GM23338 (cell line): ENCODE measurements around the gene SPIRE1. TPM values are rescaled to one million over a fixed set of nuclear protein-coding genes. Genes with fewer than 3 reads are reported as not detected.

Source experiments
- ATAC-seq: fragments of 200-7000 bp; cut with Tn5 transposase; 3 replicates; pipeline ENCODE4 v1.9.1; 2020
- DNase-seq: peaks from one replicate; pipeline ENCODE4 v3.0.0-alpha.2; 2015; ENCODE audit warnings: low spot score
- H2AFZ ChIP-seq: fragments of 200-600 bp; sonication (generic); 2 replicates; pipeline ENCODE4 v1.8.0; 2016; ENCODE audit warnings: antibody characterized with exemption, mild to moderate bottlenecking, moderate library complexity
- H3F3A ChIP-seq: fragments of 200-600 bp; sonication (generic); replicated peaks from 2 replicates; pipeline ENCODE4 v1.8.0; 2017; ENCODE audit warnings: antibody characterized with exemption, mixed run types, low read depth
- H3K27ac ChIP-seq: fragments of 200-600 bp; sonication (generic); 2 replicates; pipeline ENCODE4 v1.6.1; 2016; ENCODE audit warnings: low read depth
- H3K27me3 ChIP-seq: fragments of 200-600 bp; sonication (generic); 2 replicates; pipeline ENCODE4 v1.8.0; 2016; ENCODE audit warnings: mild to moderate bottlenecking, mixed run types, moderate library complexity; ENCODE audit not compliant: insufficient read depth
- H3K36me3 ChIP-seq: fragments of 200-600 bp; sonication (generic); 2 replicates; pipeline ENCODE4 v1.8.0; 2016; ENCODE audit warnings: mild to moderate bottlenecking; ENCODE audit not compliant: insufficient read depth
- H3K4me1 ChIP-seq: fragments of 200-600 bp; sonication (generic); 2 replicates; pipeline ENCODE4 v1.8.0; 2016; ENCODE audit warnings: mild to moderate bottlenecking, moderate library complexity; ENCODE audit not compliant: insufficient read depth
- H3K4me2 ChIP-seq: fragments of 200-600 bp; sonication (generic); 2 replicates; pipeline ENCODE4 v1.7.1; 2017; ENCODE audit warnings: mixed run types
- H3K4me3 ChIP-seq: fragments of 200-600 bp; sonication (generic); 2 replicates; pipeline ENCODE4 v1.6.1; 2016; ENCODE audit warnings: mixed run types
- H3K79me2 ChIP-seq: fragments of 200-600 bp; sonication (generic); replicated peaks from 2 replicates; pipeline ENCODE4 v1.8.0; 2017; ENCODE audit warnings: mild to moderate bottlenecking; ENCODE audit not compliant: insufficient read depth
- H3K9me2 ChIP-seq: fragments of 200-600 bp; sonication (generic); 2 replicates; pipeline ENCODE4 v1.8.0; 2017; ENCODE audit not compliant: insufficient read depth
- H4K20me1 ChIP-seq: fragments of 200-600 bp; sonication (generic); replicated peaks from 2 replicates; pipeline ENCODE4 v1.8.0; 2017; ENCODE audit warnings: mild to moderate bottlenecking; ENCODE audit not compliant: insufficient read depth
- H3K27ac Mint-ChIP-seq: 2 replicates; pipeline ENCODE4 v1.8.0; 2020; ENCODE audit warnings: inconsistent platforms, mild to moderate bottlenecking, moderate library complexity, mixed read lengths
- H3K27me3 Mint-ChIP-seq: 3 replicates; pipeline ENCODE4 v1.8.0; 2022; ENCODE audit warnings: low read depth, mild to moderate bottlenecking, moderate library complexity, mixed read lengths, inconsistent platforms; ENCODE audit not compliant: insufficient read depth, poor library complexity
- H3K36me3 Mint-ChIP-seq: 3 replicates; pipeline ENCODE4 v1.8.0; 2021; ENCODE audit warnings: low read depth, mild to moderate bottlenecking, inconsistent platforms, moderate library complexity, mixed read lengths
- H3K4me1 Mint-ChIP-seq: 3 replicates; pipeline ENCODE4 v1.8.0; 2020; ENCODE audit warnings: mild to moderate bottlenecking, inconsistent platforms, mixed read lengths
- H3K4me3 Mint-ChIP-seq: 3 replicates; pipeline ENCODE4 v1.8.0; 2021; ENCODE audit warnings: moderate library complexity, mild to moderate bottlenecking, inconsistent platforms, mixed read lengths
- H3K9me3 Mint-ChIP-seq: 3 replicates; pipeline ENCODE4 v1.8.0; 2020; ENCODE audit warnings: moderate library complexity, mild to moderate bottlenecking, inconsistent platforms, mixed read lengths
- CREB1 ChIP-seq: fragments of 250-450 bp; sonication (Bioruptor Pico); IDR thresholded peaks from 2 replicates; pipeline ENCODE4 v1.5.0; 2020; ENCODE audit warnings: low read depth, mild to moderate bottlenecking, moderate library complexity
- CTCF ChIP-seq, 2 experiments: fragments of 200-600 bp in 1 of 2; sonication (generic) in 1 of 2; conservative IDR thresholded peaks; 2 replicates each; pipeline versions ENCODE4 v1.5.1 to v1.6.1; 2016 to 2017; ENCODE audit warnings: antibody characterized with exemption in 2 of 2, low read depth in 2 of 2, mild to moderate bottlenecking in 2 of 2, moderate library complexity in 1 of 2
- ETS1 ChIP-seq: IDR thresholded peaks from 2 replicates; pipeline ENCODE4 v1.6.1; 2016; ENCODE audit warnings: antibody characterized with exemption
- EZH2 ChIP-seq: fragments of 200-600 bp; sonication (generic); IDR thresholded peaks from one replicate; pipeline ENCODE4 v1.8.0; 2017; ENCODE audit warnings: antibody characterized with exemption, mild to moderate bottlenecking, low read depth; ENCODE audit not compliant: unreplicated experiment
- EZH2phosphoT487 ChIP-seq: fragments of 200-600 bp; sonication (generic); IDR thresholded peaks from one replicate; pipeline ENCODE4 v1.8.1; 2018; ENCODE audit warnings: antibody characterized with exemption; ENCODE audit not compliant: unreplicated experiment
- JUNB ChIP-seq: IDR thresholded peaks from one replicate; pipeline ENCODE4 v1.6.1; 2016; ENCODE audit warnings: antibody characterized with exemption; ENCODE audit not compliant: unreplicated experiment
- NANOG ChIP-seq: IDR thresholded peaks from 2 replicates; pipeline ENCODE4 v1.6.1; 2016; ENCODE audit warnings: antibody characterized with exemption, borderline replicate concordance
- POLR2AphosphoS5 ChIP-seq: IDR thresholded peaks from 2 replicates; pipeline ENCODE4 v1.6.1; 2016; ENCODE audit warnings: antibody characterized with exemption, low read depth
- REST ChIP-seq: IDR thresholded peaks from one replicate; pipeline ENCODE4 v1.6.1; 2018; ENCODE audit warnings: antibody characterized with exemption; ENCODE audit not compliant: unreplicated experiment
- STAT1 ChIP-seq: IDR thresholded peaks from one replicate; pipeline ENCODE4 v1.6.1; 2016; ENCODE audit warnings: antibody characterized with exemption; ENCODE audit not compliant: unreplicated experiment
- ZNF114 ChIP-seq: fragments of 250-450 bp; sonication (Bioruptor Pico); IDR thresholded peaks from 2 replicates; pipeline ENCODE4 v1.5.0; 2020; ENCODE audit warnings: mild to moderate bottlenecking, moderate library complexity
- ZNF331 ChIP-seq: fragments of 250-450 bp; sonication (Bioruptor Pico); IDR thresholded peaks from 2 replicates; pipeline ENCODE4 v1.5.0; 2020; ENCODE audit warnings: low read depth, mild to moderate bottlenecking, moderate library complexity
- ZNF462 ChIP-seq: fragments of 250-450 bp; sonication (Bioruptor Pico); IDR thresholded peaks from 2 replicates; pipeline ENCODE4 v1.5.0; 2020; ENCODE audit warnings: mild to moderate bottlenecking, moderate library complexity
- polyA plus RNA-seq: library from polyadenylated mRNA; unstranded; fragments of >200 nt; fragmentation: Nextera tagmentation; extraction: Ambion mirVana; gene quantifications from 2 replicates; pipeline ENCODE4 v1.2.1, GENCODE V29; 2016
- total RNA-seq: library from RNA; depleted of rRNA; stranded (reverse); fragments of >200 nt; shearing (Covaris generic); gene quantifications from 2 replicates; pipeline ENCODE4 v1.2.3, GENCODE V29; 2014

The SPIRE1 gene
- total and polyA plus RNA-seq, 2 experiments from 2014 or later = 2.9 to 15.5 TPM

- Mint-ChIP-seq H3K27me3 (peaks cover 1% of the 10 kb centered on the region), H3K36me3 (peaks cover 8% of the 10 kb centered on the region; the same call in 2 of the 3 replicates), H3K9me3 (no peaks in the 10 kb centered on the region), H3K27ac (no peak overlapping the region), H3K4me3 (no peak overlapping the region), H3K4me1 (no peaks in the 10 kb centered on the region)
- H3K27me3 ChIP-seq = no peaks in the 10 kb centered on the region
- H3K27ac ChIP-seq = no peak overlapping the region
- H3K4me1 ChIP-seq = no peaks in the 10 kb centered on the region
- ATAC-seq (no peak), DNase-seq (no peak)
- TF ChIP-seq ZNF462 = no peak
- TF ChIP-seq CTCF (conservative IDR thresholded peaks at IDR 0.05; ENCODE audit: low read depth in 2 of 2) = no peak
- no peak for TF ChIP-seq ZNF114 (CRISPR knock-in tag)
- no peak for TF ChIP-seq NANOG
- TF ChIP-seq CREB1 = no peak
- TF ChIP-seq STAT1 = no peak
- TF ChIP-seq JUNB = no peak
- TF ChIP-seq EZH2 = no peak
- no peak for TF ChIP-seq ETS1
- TF ChIP-seq REST = no peak
- no peak for TF ChIP-seq ZNF331 (CRISPR knock-in tag)
- no peak for TF ChIP-seq EZH2phosphoT487
- no peak for TF ChIP-seq POLR2AphosphoS5
- no peaks in the 10 kb centered on the region for H4K20me1 ChIP-seq
- no peak overlapping the region for H2AFZ ChIP-seq
- H3K4me3 ChIP-seq = no peak overlapping the region
- no peak overlapping the region for H3K4me2 ChIP-seq
- no peaks in the 10 kb centered on the region for H3F3A ChIP-seq
- H3K79me2 ChIP-seq = no peaks in the 10 kb centered on the region
- no peaks in the 10 kb centered on the region for H3K9me2 ChIP-seq
- H3K36me3 ChIP-seq = peaks cover 5% of the 10 kb centered on the region; the same call in 1 of the 2 replicates
Measured at GRCh38 chr18:12668041-12668440, 10.1 kb upstream of the SPIRE1 start.
